AG04450 (cell line): ENCODE measurements around the gene AHRR. TPM values are rescaled to one million over a fixed set of nuclear protein-coding genes. Genes with fewer than 3 reads are reported as not detected.

Source experiments
- CTCF ChIA-PET: fragments of 300-600, 350-600 bp; formaldehyde crosslinking; extraction: SDS; loops from one replicate; lab custom pipeline; 2022; ENCODE audit warnings: antibody characterized with exemption, inconsistent platforms; lab: Charles Lee
- POLR2A ChIA-PET: fragments of 350-600 bp; formaldehyde crosslinking; extraction: SDS; loops from one replicate; lab custom pipeline; 2021; ENCODE audit warnings: antibody characterized with exemption, inconsistent platforms; lab: Yijun Ruan, JAX
- DNase-seq: peaks from one replicate; pipeline ENCODE4 v3.0.0-alpha.2; 2011; ENCODE audit warnings: low read depth, low spot score
- H3K27ac ChIP-seq: one replicate; pipeline ENCODE4 v1.5.1; 2012; ENCODE audit warnings: low read depth, low read length, control low read depth
- H3K27me3 ChIP-seq: one replicate; pipeline ENCODE4 v1.6.0; 2012; ENCODE audit warnings: low read length; ENCODE audit not compliant: control insufficient read depth, insufficient read depth
- H3K4me3 ChIP-seq: 2 replicates; pipeline ENCODE4 v1.5.1; 2011; ENCODE audit warnings: mild to moderate bottlenecking, low read depth, low read length, control low read depth
- H3K9me3 ChIP-seq: 2 replicates; pipeline ENCODE4 v1.5.1; 2012; ENCODE audit warnings: low read length; ENCODE audit not compliant: control insufficient read depth, insufficient read depth
- polyA plus RNA-seq: library from polyadenylated mRNA; depleted of rRNA; stranded (reverse); fragments of >200 nt; gene quantifications from 2 replicates; pipeline ENCODE4 v1.2.3, GENCODE V29; 2011
- TF ChIP-seq, protein P1 (sequence below): IDR thresholded peaks from 2 replicates; pipeline ENCODE4 v1.5.1; 2011; ENCODE audit warnings: low read depth, low read length, control low read depth, inconsistent platforms

The AHRR gene
- polyA plus RNA-seq, 1 experiment, result 22.3 TPM

- CTCF ChIA-PET, result no interaction called here
- H3K27ac ChIP-seq, result no peak overlapping the region
- peaks cover 21% of the 10 kb centered on the region for H3K9me3 ChIP-seq
- TF ChIP-seq, protein P1, sequence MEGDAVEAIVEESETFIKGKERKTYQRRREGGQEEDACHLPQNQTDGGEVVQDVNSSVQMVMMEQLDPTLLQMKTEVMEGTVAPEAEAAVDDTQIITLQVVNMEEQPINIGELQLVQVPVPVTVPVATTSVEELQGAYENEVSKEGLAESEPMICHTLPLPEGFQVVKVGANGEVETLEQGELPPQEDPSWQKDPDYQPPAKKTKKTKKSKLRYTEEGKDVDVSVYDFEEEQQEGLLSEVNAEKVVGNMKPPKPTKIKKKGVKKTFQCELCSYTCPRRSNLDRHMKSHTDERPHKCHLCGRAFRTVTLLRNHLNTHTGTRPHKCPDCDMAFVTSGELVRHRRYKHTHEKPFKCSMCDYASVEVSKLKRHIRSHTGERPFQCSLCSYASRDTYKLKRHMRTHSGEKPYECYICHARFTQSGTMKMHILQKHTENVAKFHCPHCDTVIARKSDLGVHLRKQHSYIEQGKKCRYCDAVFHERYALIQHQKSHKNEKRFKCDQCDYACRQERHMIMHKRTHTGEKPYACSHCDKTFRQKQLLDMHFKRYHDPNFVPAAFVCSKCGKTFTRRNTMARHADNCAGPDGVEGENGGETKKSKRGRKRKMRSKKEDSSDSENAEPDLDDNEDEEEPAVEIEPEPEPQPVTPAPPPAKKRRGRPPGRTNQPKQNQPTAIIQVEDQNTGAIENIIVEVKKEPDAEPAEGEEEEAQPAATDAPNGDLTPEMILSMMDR, result no peak
- DNase-seq, result no peak
- POLR2A ChIA-PET, result no interaction called here
- H3K4me3 ChIP-seq, result no peak overlapping the region
- H3K27me3 ChIP-seq, result no peaks in the 10 kb centered on the region
Observed at GRCh38 chr5:364497-364896, 43.0 kb downstream of the AHRR start.

DNA sequence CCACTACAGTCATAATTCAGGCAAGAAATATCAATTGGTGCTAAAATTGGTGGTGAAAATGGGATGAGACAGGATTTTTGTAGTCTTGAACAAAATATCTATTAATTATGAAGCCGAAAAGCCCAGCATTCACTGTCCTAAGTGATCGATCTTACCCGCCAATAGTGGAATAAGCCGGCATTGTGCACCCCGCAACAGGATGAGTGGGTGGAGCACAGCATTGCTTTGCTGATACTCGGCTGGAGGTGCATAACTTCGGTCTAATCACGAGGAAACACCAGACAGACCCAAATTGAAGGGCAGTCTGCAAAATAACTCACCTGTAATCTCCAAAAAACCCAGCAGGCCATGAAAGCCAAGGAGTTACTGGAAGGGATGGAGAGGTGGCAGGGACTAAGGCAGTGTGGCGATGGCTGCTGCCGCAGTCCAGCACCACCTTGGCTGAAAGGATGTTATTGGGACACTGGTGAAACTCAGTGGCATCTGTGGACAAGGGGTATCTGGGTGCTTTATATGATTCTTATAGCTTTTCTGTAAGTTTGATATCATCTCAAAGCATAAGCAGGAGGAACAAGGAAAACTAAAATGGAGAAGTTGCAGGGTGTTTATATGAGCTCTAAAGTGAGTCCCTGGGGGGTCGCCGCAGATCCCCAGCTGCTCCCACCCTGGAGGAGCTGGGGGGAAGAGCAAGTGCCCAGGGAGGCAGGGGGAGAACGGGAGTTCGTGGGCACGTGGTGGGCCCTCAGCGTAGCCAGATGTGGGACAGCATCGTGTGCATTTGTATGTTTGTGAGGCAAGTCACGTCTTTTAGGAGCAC, 45.2 kb downstream of the AHRR start:
- TF ChIP-seq, protein P1, result no peak
- Histone ChIP-seq H3K4me3 (no peak overlapping the region), H3K27ac (peak overlapping the region; percentile 94), H3K27me3 (no peaks in the 10 kb centered on the region), H3K9me3 (peaks cover 21% of the 10 kb centered on the region)
- ChIA-PET CTCF (no interaction called here), POLR2A (interaction anchor here (1.2 to 2.4 kb wide), 2 partner anchors 33 to 46 kb away, joined by 4 to 20 read pairs; partner anchors contain the start of gene AHRR)
- DNase-seq, result no peak

GRCh38 chr5:367358-368130, 46.0 kb downstream of the AHRR start:
- TF ChIP-seq, protein P1, result no peak
- H3K4me3 ChIP-seq, result no peak overlapping the region
- H3K9me3 ChIP-seq, result peaks cover 16% of the 10 kb centered on the region
- DNase-seq, result no peak
- ChIA-PET CTCF (interaction anchor here (1.3 kb wide), 1 partner anchor 51 kb away, joined by 3 read pairs; no protein-coding TSS in a partner anchor), POLR2A (interaction anchor here (1.0 to 2.4 kb wide), 7 partner anchors 12 to 75 kb away, joined by 4 to 20 read pairs (median 7); partner anchors contain the start of genes AHRR and EXOC3)
- H3K27me3 ChIP-seq, result no peaks in the 10 kb centered on the region
- peak overlapping the region; percentile 94 for H3K27ac ChIP-seq

DNA sequence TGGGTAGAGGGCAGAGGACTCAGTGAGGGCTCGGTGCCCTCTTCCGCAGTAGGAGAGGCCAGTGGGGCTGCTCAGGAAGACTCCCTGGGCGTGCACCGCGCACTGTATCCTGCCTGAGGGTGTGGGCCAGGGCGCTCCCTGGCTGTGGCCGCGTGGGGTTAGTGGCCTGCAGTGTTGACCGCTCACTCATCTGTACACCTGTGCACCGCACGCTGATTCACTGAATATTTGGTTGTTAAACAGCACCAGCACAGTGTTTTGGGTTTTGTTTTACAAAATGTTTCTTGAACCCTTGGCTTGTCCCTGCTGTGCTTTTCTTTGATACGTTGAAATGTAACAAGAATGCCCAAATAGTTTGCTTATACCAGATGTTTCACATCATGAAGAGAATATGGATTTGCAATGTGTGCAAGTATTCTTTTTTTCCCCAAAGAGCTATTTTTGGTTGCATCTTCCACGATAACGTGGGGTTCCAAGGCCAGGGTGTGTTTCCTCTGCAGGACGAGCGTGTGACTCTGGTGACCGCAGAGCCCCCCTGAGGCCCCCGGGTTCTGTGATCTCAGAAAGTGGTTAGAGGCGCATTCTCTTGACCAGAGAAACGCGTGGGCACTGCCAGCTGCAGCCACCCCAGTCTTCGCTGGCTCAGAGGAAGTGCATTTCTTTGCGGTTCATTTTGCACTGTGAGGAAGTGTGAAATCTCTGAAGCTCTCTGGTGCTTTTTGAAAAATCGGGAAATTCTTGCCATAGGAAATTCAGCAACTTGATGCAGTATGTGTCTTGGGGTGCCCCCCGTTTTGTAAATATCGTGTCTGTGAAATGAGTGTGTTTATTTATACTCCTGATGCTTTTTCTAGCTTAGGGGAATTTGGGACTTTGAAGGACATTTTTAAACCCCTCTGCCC, 46.9 kb downstream of the AHRR start:
- peaks cover 9% of the 10 kb centered on the region for H3K9me3 ChIP-seq
- peak overlapping the region; percentile 94 for H3K27ac ChIP-seq
- ChIA-PET CTCF (interaction anchor here (0.9 to 1.3 kb wide), 2 partner anchors 52 to 78 kb away, joined by 3 to 4 read pairs; no protein-coding TSS in a partner anchor), POLR2A (interaction anchor here (0.9 to 2.4 kb wide), 9 partner anchors 8 to 74 kb away, joined by 3 to 20 read pairs (median 7); partner anchors contain the start of genes AHRR and EXOC3)
- H3K4me3 ChIP-seq, result no peak overlapping the region
- no peaks in the 10 kb centered on the region for H3K27me3 ChIP-seq
- TF ChIP-seq, protein P1, result no peak
- DNase-seq, result peak; percentile 89
